ENCODE data around the gene NAP1L5.

NAP1L5 gene, protein sequence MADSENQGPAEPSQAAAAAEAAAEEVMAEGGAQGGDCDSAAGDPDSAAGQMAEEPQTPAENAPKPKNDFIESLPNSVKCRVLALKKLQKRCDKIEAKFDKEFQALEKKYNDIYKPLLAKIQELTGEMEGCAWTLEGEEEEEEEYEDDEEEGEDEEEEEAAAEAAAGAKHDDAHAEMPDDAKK

DNA sequence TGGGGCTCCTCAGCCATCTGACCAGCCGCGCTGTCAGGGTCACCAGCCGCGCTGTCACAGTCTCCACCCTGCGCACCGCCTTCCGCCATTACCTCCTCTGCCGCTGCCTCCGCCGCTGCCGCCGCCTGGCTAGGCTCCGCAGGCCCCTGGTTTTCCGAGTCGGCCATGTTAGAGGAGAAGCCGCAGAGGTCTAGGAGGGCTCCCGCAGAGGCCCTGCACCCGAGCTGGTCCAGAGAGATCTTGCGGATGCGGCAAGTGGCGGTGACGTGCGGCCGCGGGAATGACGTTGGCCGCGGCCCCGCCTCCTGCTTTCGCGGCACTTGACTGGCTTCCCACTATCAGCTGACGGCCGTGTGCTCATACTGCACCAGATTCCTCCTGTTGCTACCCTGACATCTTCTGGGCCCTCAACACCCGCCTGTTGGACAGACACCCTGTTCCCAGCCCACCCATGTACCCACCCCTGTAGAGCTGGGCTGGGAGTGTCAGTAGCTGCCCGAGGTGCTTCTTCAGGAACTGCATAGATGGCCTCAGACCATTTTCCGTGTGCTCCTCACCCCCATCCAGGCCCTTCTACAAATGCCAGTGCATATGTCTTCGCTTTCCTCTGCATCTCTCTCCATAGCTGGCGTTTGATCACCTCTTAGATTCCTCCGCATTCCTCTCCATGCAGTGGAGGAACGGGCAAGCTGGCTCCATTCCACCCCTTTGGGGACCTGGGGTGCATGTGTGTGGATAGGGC lies at the start of gene NAP1L5:
Gene NAP1L5 (minus strand): TSS at position 242 of the 742 bp plus-strand sequence. CDS start 75 bp downstream, at position 167.
- Histone ChIP-seq H3K27ac (ENCODE audit: low read depth, low read length) (no peak within 1 kb of the TSS), H3K4me1 (ENCODE audit: control insufficient read depth in 1 of 2, insufficient read depth in 2 of 2, low read length in 2 of 2) (peaks cover 2 to 4% of the 10 kb centered on the region in 2 donors), H3K9ac (ENCODE audit: low read depth in 1 of 2, low read length in 2 of 2) (peak within 1 kb of the TSS; percentile 54 to 69), H3K36me3 (ENCODE audit: control insufficient read depth in 1 of 2, insufficient read depth in 2 of 2, low read length in 2 of 2) (peaks cover 4 to 5% of the 10 kb centered on the region in 2 donors), H3K9me3 (ENCODE audit: control insufficient read depth in 1 of 2, low read length in 2 of 2) (no peaks in the 10 kb centered on the region), H3K4me3 (ENCODE audit: low read depth in 1 of 2, low read length in 2 of 2) (peak within 1 kb of the TSS; percentile 72 to 77), H3K27me3 (ENCODE audit: control insufficient read depth in 1 of 2, insufficient read depth in 2 of 2, low read length in 2 of 2) (no peaks in the 10 kb centered on the region)

DNA sequence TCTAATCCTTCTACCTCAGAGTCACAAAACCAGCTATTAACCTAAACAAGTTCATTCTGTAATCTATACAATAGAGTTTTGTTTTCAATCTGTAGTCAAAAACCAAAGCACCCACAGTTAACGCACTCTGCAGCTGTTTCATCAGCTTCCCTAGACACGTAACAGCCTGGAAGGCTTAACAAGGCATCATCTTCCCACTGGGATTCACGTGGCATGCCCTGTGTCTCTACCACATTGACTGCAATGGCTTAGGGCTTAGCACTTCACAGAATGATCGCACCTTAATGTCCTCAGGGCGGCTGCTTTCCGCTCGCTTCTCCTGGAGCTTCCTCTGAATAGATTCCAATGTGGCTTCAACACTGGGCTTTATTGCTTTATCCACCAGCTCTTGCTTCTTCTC lies 49.7 kb upstream of the NAP1L5 start:
- H3K4me3 ChIP-seq (ENCODE audit: low read depth in 1 of 2, low read length in 2 of 2), result no peak overlapping the region
- no peak overlapping the region for H3K27ac ChIP-seq (ENCODE audit: low read depth, low read length)
- H3K4me1 ChIP-seq (ENCODE audit: control insufficient read depth in 1 of 2, insufficient read depth in 2 of 2, low read length in 2 of 2), result peaks cover 0 to under 1% of the 10 kb centered on the region in 2 donors
- no peaks in the 10 kb centered on the region for H3K9me3 ChIP-seq (ENCODE audit: control insufficient read depth in 1 of 2, low read length in 2 of 2)
- H3K9ac ChIP-seq (ENCODE audit: low read depth in 1 of 2, low read length in 2 of 2), result no peak overlapping the region
- no peaks in the 10 kb centered on the region for H3K27me3 ChIP-seq (ENCODE audit: control insufficient read depth in 1 of 2, insufficient read depth in 2 of 2, low read length in 2 of 2)
- H3K36me3 ChIP-seq (ENCODE audit: control insufficient read depth in 1 of 2, insufficient read depth in 2 of 2, low read length in 2 of 2), result peaks cover 55 to 69% of the 10 kb centered on the region in 2 donors

DNA sequence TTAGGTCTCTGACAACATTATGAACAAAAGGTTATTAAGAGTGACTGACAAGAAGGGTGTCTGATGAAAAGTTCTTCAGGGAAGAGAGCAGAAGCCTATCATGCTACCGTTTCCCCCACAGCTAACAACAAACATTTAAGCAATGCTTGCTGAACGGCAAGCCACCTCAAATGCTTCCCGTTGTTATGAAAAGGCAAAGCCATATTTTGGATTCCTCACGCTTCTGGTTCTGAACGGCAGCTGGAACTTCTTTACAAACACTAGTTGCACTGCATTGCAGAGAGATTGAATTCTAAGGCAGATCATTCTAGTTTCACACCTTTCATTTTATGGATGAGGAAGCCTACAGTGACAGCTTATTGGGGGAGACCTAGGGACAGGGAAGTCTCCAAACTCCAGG lies 48.6 kb upstream of the NAP1L5 start:
- Histone ChIP-seq H3K27me3 (ENCODE audit: control insufficient read depth in 1 of 2, insufficient read depth in 2 of 2, low read length in 2 of 2) (no peaks in the 10 kb centered on the region), H3K36me3 (ENCODE audit: control insufficient read depth in 1 of 2, insufficient read depth in 2 of 2, low read length in 2 of 2) (peaks cover 57 to 69% of the 10 kb centered on the region in 2 donors), H3K4me1 (ENCODE audit: control insufficient read depth in 1 of 2, insufficient read depth in 2 of 2, low read length in 2 of 2) (no peaks in the 10 kb centered on the region), H3K9ac (ENCODE audit: low read depth in 1 of 2, low read length in 2 of 2) (no peak overlapping the region), H3K4me3 (ENCODE audit: low read depth in 1 of 2, low read length in 2 of 2) (no peak overlapping the region), H3K27ac (ENCODE audit: low read depth, low read length) (no peak overlapping the region), H3K9me3 (ENCODE audit: control insufficient read depth in 1 of 2, low read length in 2 of 2) (no peaks in the 10 kb centered on the region)

DNA sequence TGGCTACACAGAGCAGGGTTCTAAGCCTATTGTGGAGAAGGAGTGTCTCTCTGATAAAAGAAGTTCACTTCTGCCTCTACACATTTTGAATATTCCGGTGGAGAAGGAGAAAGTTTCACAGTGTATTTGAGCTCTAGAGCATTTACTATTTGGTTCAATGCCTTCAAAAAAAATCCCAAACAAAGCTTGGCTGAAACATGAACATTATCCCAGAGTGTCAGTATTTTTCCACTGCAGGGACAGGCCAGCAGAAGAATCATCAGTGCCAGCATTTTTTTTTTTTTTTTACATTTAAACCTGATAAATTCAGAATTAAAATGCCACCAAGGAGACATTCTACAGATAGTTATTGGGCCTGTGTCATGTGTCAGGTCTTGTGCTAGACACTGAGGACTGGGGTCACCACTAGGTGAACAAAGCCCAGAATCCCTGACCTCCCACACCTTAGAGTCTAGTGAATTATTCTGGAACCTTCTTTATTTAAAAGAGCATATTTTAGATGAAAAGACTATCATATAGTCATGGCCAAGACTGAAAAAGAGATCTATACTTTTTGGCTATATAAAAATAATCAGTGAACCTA lies 48.0 kb upstream of the NAP1L5 start:
- Histone ChIP-seq H3K27ac (ENCODE audit: low read depth, low read length) (no peak overlapping the region), H3K9ac (ENCODE audit: low read depth in 1 of 2, low read length in 2 of 2) (no peak overlapping the region), H3K36me3 (ENCODE audit: control insufficient read depth in 1 of 2, insufficient read depth in 2 of 2, low read length in 2 of 2) (peaks cover 59 to 70% of the 10 kb centered on the region in 2 donors)

DNA sequence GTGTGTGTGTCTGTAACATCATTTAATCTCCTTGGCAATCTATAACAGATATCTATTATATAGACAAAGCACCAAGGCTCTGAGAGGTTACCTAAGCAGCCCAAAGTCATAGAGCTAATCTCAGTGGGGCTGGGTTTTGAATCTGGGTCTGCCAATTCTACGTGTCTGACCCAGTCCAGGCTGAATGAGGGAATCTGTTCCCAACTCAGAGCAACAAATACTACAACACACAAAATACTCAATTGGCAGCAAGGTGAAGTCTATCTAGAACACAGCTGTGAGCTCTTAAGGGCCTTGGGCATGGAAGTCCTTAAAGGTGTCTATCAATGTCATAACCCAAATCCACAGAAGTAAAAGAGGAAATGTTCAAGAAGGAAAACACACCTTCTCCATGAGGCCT lies 47.5 kb upstream of the NAP1L5 start:
- Histone ChIP-seq H3K9me3 (ENCODE audit: control insufficient read depth in 1 of 2, low read length in 2 of 2) (no peaks in the 10 kb centered on the region), H3K27me3 (ENCODE audit: control insufficient read depth in 1 of 2, insufficient read depth in 2 of 2, low read length in 2 of 2) (no peaks in the 10 kb centered on the region), H3K4me1 (ENCODE audit: control insufficient read depth in 1 of 2, insufficient read depth in 2 of 2, low read length in 2 of 2) (peaks cover 0 to 2% of the 10 kb centered on the region in 2 donors), H3K9ac (ENCODE audit: low read depth in 1 of 2, low read length in 2 of 2) (no peak overlapping the region), H3K4me3 (ENCODE audit: low read depth in 1 of 2, low read length in 2 of 2) (no peak overlapping the region), H3K27ac (ENCODE audit: low read depth, low read length) (no peak overlapping the region), H3K36me3 (ENCODE audit: control insufficient read depth in 1 of 2, insufficient read depth in 2 of 2, low read length in 2 of 2) (peaks cover 54 to 70% of the 10 kb centered on the region in 2 donors)

More for the DNA sequence above, 48.0 kb upstream of the NAP1L5 start:
- Histone ChIP-seq H3K4me3 (ENCODE audit: low read depth in 1 of 2, low read length in 2 of 2) (no peak overlapping the region), H3K9me3 (ENCODE audit: control insufficient read depth in 1 of 2, low read length in 2 of 2) (no peaks in the 10 kb centered on the region), H3K4me1 (ENCODE audit: control insufficient read depth in 1 of 2, insufficient read depth in 2 of 2, low read length in 2 of 2) (no peaks in the 10 kb centered on the region), H3K27me3 (ENCODE audit: control insufficient read depth in 1 of 2, insufficient read depth in 2 of 2, low read length in 2 of 2) (no peaks in the 10 kb centered on the region)

DNA sequence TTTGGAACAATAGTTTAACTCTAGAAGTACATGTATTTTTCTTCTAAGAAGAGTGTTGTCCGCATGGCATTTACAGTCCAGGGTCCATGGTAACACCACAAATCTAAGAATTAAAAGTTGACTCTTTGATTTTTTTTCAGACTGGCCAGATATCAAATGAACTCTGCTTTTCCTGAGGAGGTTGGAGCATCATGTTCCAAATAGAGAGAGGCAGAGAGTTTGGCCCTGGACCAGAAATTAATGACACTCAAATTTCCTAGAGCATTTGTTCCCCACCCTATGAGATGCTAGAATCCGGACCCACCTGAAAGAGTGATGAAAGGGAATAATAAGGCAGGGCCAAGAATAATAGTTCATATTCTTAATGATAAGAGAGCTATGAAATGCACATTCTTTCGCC lies 47.0 kb upstream of the NAP1L5 start:
- no peaks in the 10 kb centered on the region for H3K9me3 ChIP-seq (ENCODE audit: control insufficient read depth in 1 of 2, low read length in 2 of 2)
- H3K4me1 ChIP-seq (ENCODE audit: control insufficient read depth in 1 of 2, insufficient read depth in 2 of 2, low read length in 2 of 2), result peaks cover 0 to 5% of the 10 kb centered on the region in 2 donors
- no peak overlapping the region for H3K4me3 ChIP-seq (ENCODE audit: low read depth in 1 of 2, low read length in 2 of 2)
- H3K27ac ChIP-seq (ENCODE audit: low read depth, low read length), result no peak overlapping the region
- H3K36me3 ChIP-seq (ENCODE audit: control insufficient read depth in 1 of 2, insufficient read depth in 2 of 2, low read length in 2 of 2), result peaks cover 49 to 68% of the 10 kb centered on the region in 2 donors
- H3K27me3 ChIP-seq (ENCODE audit: control insufficient read depth in 1 of 2, insufficient read depth in 2 of 2, low read length in 2 of 2), result no peaks in the 10 kb centered on the region
- H3K9ac ChIP-seq (ENCODE audit: low read depth in 1 of 2, low read length in 2 of 2), result no peak overlapping the region

DNA sequence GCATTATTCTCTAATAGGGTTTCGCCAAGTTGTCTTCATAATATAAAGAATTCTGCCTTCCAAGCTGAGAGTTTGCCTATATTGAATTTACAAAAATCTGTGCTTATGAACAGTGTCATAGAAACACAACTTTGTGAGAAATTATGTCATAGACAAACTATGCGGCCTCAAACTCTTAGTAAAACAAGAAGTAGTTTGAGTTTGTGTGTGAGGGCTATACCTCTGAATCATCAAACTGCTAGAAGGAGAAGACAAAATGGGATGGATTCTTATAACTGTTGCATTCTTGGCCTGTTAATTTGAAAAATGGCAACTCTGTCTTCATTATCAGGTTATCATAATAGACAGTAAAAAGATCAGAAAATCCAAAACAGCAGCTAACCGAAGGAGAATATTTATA lies 46.1 kb upstream of the NAP1L5 start:
- H3K27ac ChIP-seq (ENCODE audit: low read depth, low read length), result no peak overlapping the region
- H3K36me3 ChIP-seq (ENCODE audit: control insufficient read depth in 1 of 2, insufficient read depth in 2 of 2, low read length in 2 of 2), result peaks cover 47 to 65% of the 10 kb centered on the region in 2 donors
- H3K9ac ChIP-seq (ENCODE audit: low read depth in 1 of 2, low read length in 2 of 2), result no peak overlapping the region
- H3K9me3 ChIP-seq (ENCODE audit: control insufficient read depth in 1 of 2, low read length in 2 of 2), result no peaks in the 10 kb centered on the region
- no peaks in the 10 kb centered on the region for H3K27me3 ChIP-seq (ENCODE audit: control insufficient read depth in 1 of 2, insufficient read depth in 2 of 2, low read length in 2 of 2)
- no peak overlapping the region for H3K4me3 ChIP-seq (ENCODE audit: low read depth in 1 of 2, low read length in 2 of 2)
- peaks cover under 1 to 5% of the 10 kb centered on the region in 2 donors for H3K4me1 ChIP-seq (ENCODE audit: control insufficient read depth in 1 of 2, insufficient read depth in 2 of 2, low read length in 2 of 2)

DNA sequence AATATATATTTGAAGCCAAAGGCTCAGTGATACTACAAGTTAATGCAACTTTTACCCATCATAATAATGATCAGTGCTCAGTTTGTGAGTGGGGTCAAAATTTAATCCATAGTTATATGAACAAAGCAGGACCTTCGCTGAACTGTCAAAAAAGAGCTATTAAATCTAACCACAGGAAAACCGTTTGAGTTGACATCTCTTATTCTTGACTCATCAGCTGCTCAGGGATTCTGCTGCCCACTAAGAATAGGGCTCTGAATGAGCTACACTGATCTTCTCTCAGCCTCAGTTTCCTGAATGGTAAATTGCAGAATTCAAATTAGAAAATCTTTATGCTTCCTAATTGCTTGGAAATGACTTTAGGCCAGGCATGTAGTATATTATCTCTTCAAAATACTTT lies 44.9 kb upstream of the NAP1L5 start:
- no peaks in the 10 kb centered on the region for H3K27me3 ChIP-seq (ENCODE audit: control insufficient read depth in 1 of 2, insufficient read depth in 2 of 2, low read length in 2 of 2)
- peaks cover 12 to 14% of the 10 kb centered on the region in 2 donors for H3K4me1 ChIP-seq (ENCODE audit: control insufficient read depth in 1 of 2, insufficient read depth in 2 of 2, low read length in 2 of 2)
- H3K9ac ChIP-seq (ENCODE audit: low read depth in 1 of 2, low read length in 2 of 2), result no peak overlapping the region
- no peak overlapping the region for H3K4me3 ChIP-seq (ENCODE audit: low read depth in 1 of 2, low read length in 2 of 2)
- peaks cover 50 to 64% of the 10 kb centered on the region in 2 donors for H3K36me3 ChIP-seq (ENCODE audit: control insufficient read depth in 1 of 2, insufficient read depth in 2 of 2, low read length in 2 of 2)
- no peaks in the 10 kb centered on the region for H3K9me3 ChIP-seq (ENCODE audit: control insufficient read depth in 1 of 2, low read length in 2 of 2)
- no peak overlapping the region for H3K27ac ChIP-seq (ENCODE audit: low read depth, low read length)

DNA sequence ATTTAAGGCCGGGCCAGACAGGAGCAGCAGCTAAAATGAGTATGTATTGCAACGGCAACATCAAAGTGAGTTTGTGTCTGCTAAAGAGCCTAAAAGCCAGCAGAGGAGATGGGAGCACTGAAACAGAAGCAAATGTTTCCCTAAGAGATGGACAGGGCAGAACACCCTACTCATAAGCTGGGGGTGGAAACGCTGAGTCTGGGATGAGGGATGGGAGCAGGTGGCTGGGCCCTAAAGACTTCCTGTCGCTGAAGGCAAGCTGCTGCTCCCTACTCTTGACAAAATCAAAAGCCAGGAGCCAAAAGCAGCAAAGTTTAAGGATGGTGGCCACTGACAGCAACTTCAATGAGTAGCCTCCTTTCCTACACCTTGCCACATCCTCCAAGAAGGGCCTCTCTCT lies 40.6 kb upstream of the NAP1L5 start:
- Histone ChIP-seq H3K27me3 (ENCODE audit: control insufficient read depth in 1 of 2, insufficient read depth in 2 of 2, low read length in 2 of 2) (no peaks in the 10 kb centered on the region), H3K27ac (ENCODE audit: low read depth, low read length) (no peak overlapping the region), H3K4me1 (ENCODE audit: control insufficient read depth in 1 of 2, insufficient read depth in 2 of 2, low read length in 2 of 2) (peaks cover 17 to 23% of the 10 kb centered on the region in 2 donors), H3K9me3 (ENCODE audit: control insufficient read depth in 1 of 2, low read length in 2 of 2) (no peaks in the 10 kb centered on the region), H3K9ac (ENCODE audit: low read depth in 1 of 2, low read length in 2 of 2) (no peak overlapping the region), H3K36me3 (ENCODE audit: control insufficient read depth in 1 of 2, insufficient read depth in 2 of 2, low read length in 2 of 2) (peaks cover 37 to 51% of the 10 kb centered on the region in 2 donors), H3K4me3 (ENCODE audit: low read depth in 1 of 2, low read length in 2 of 2) (peak overlapping the region in 1 of 2 donors; percentile 27)

DNA sequence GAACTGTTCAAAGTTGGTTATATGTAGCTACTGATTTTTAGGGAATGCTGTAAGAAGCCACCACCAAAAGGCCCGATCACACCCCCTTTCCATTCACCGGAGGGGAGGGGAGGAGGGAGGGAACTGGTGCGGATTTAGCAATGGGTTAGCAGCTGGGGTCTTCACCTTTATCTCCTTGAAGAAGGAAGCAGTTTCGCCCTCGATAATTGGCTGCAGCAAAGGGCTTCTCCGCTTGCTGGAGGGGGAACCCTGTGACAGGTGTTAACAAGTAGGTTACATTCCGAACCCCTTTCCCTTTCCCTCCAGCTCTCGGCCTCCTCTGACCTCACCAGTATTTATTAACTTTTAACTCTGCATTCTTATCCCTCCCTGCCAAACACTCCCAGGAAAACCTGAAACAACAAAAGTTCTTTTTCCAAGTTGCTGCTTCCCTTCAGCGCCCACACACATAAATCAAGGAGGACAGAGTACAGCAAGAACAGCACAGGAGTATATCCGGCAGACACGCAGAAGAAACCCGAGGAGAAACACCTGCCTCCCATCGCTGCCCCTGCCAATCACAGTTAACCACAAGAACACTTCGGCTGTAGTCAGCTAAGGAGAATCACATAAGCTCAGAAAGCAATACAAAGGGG lies 39.8 kb upstream of the NAP1L5 start:
- Histone ChIP-seq H3K9ac (ENCODE audit: low read depth in 1 of 2, low read length in 2 of 2) (peak overlapping the region in 1 of 2 donors; percentile 5), H3K36me3 (ENCODE audit: control insufficient read depth in 1 of 2, insufficient read depth in 2 of 2, low read length in 2 of 2) (peaks cover 37 to 55% of the 10 kb centered on the region in 2 donors)

More for the DNA sequence above, 39.8 kb upstream of the NAP1L5 start:
- Histone ChIP-seq H3K9me3 (ENCODE audit: control insufficient read depth in 1 of 2, low read length in 2 of 2) (no peaks in the 10 kb centered on the region), H3K4me3 (ENCODE audit: low read depth in 1 of 2, low read length in 2 of 2) (peak overlapping the region in 1 of 2 donors; percentile 27), H3K27me3 (ENCODE audit: control insufficient read depth in 1 of 2, insufficient read depth in 2 of 2, low read length in 2 of 2) (no peaks in the 10 kb centered on the region), H3K4me1 (ENCODE audit: control insufficient read depth in 1 of 2, insufficient read depth in 2 of 2, low read length in 2 of 2) (peaks cover 17 to 23% of the 10 kb centered on the region in 2 donors), H3K27ac (ENCODE audit: low read depth, low read length) (no peak overlapping the region)
